ENCODE results near the gene GRM8. TPM values are rescaled to one million over a fixed set of nuclear protein-coding genes. Genes with fewer than 3 reads are reported as not detected.

The GRM8 gene
- total RNA-seq, 1 donor from 2014 or later, result not detected

GRCh38 chr7:127251465-127252376 is 1.0 kb downstream of the GRM8 start:
- intact Hi-C loops (cut with micrococcal nuclease), result loop anchor here (5.0 kb wide), 4 partner anchors 96 to 394 kb away; partner anchors contain the start of gene ZNF800
- no peaks in the 10 kb centered on the region for H3K9me3 Mint-ChIP-seq
- H3K27me3 Mint-ChIP-seq, result peaks cover 76% of the 10 kb centered on the region
- H3K27ac Mint-ChIP-seq, result no peak overlapping the region
- no peaks in the 10 kb centered on the region for H3K36me3 Mint-ChIP-seq (ENCODE audit: low read depth)
- peak; percentile 69 for DNase-seq
- H3K4me1 Mint-ChIP-seq, result peaks cover 7% of the 10 kb centered on the region
- H3K4me3 Mint-ChIP-seq, result peak overlapping the region; percentile 76

GRCh38 chr7:127251036-127251464 is 1.7 kb downstream of the GRM8 start:
- H3K4me1 Mint-ChIP-seq, result peaks cover 7% of the 10 kb centered on the region
- H3K36me3 Mint-ChIP-seq (ENCODE audit: low read depth), result no peaks in the 10 kb centered on the region
- DNase-seq, result no peak
- peaks cover 71% of the 10 kb centered on the region for H3K27me3 Mint-ChIP-seq
- intact Hi-C loops (cut with micrococcal nuclease), result loop anchor here (5.0 kb wide), 4 partner anchors 96 to 394 kb away; partner anchors contain the start of gene ZNF800
- no peaks in the 10 kb centered on the region for H3K9me3 Mint-ChIP-seq
- H3K4me3 Mint-ChIP-seq, result no peak overlapping the region
- H3K27ac Mint-ChIP-seq, result no peak overlapping the region

DNA sequence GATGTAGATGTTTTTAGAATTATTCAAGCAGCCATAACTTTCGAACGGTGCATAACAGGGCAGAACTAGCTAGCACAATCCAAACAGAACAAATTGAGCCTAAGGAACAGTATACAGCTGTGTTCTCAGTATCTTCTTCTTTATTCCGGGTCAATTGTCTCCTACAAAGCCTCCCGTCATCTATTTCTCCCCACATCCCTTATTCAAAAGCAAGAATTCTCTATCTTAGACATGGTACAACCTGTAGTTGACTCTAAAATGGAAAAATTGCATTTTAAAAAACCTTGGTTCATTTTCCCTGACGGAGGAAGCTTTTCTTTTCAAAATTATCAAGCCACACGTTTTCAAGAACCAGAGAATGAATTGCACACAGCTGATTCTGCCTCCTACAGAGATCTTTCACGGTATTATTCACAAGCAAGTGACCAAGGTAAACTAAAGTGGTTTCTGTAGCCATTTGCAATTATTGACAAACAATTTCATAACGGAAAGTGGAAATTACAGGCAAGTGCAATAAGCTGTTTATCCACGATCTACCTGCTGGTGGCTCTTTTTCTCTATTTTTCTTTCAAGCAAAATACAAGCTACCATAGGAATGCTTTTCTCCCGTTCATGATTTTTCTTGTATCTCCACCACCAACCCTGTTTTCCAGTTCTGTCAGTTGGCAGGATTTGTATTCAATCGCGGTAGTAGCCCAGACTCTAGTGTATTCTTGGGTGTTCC is 2.3 kb downstream of the GRM8 start:
- Mint-ChIP-seq H3K27ac (no peak overlapping the region), H3K27me3 (peaks cover 67% of the 10 kb centered on the region), H3K4me1 (peaks cover 10% of the 10 kb centered on the region), H3K9me3 (no peaks in the 10 kb centered on the region), H3K4me3 (no peak overlapping the region), H3K36me3 (ENCODE audit: low read depth) (no peaks in the 10 kb centered on the region)
- DNase-seq, result no peak
- intact Hi-C loops (cut with micrococcal nuclease), result loop anchor here (5.0 kb wide), 4 partner anchors 97 to 393 kb away; partner anchors contain the start of gene ZNF800

DNA sequence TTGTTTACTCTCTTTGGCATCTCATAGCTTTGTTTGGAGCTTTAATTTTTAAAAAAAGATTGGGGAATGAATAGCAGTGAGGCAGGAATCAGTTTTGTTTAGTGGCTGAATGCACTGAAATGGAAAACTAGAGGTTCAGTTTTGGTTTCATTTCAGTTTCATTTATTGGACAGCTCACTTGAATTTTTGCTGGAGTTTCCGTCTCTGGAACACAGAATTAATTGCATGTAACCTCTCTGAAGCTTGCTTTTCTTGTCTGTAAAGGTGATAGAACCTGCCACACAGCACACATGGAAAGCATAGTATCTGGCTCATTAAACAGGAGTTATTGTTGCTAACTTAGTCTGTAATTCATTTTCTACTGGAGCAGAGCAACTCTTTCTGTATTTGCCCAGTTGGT is 7.1 kb downstream of the GRM8 start:
- Mint-ChIP-seq H3K36me3 (ENCODE audit: low read depth) (no peaks in the 10 kb centered on the region), H3K27ac (no peak overlapping the region), H3K4me3 (no peak overlapping the region), H3K9me3 (no peaks in the 10 kb centered on the region), H3K4me1 (peaks cover 4% of the 10 kb centered on the region), H3K27me3 (peaks cover 57% of the 10 kb centered on the region)
- intact Hi-C loops (cut with micrococcal nuclease), result no loop called here
- no peak for DNase-seq

DNA sequence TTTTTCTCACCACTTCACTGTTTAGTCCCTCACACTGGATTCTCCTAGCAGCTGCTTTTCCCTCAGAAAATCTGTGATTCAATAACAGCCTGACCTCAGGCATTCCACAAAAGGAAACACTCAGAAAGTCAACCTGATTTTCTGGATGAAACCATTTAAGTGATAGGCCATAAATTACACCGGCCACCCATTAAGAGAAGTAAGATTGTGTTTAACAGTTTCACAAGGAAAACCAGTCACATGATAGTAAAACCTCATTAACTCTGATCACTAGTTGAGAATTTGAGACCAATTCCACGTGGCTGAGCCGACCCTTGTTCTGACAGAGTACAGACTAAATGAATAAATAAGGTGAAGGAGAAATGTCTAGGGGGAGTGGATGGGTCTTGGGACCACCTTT is 7.7 kb downstream of the GRM8 start:
- intact Hi-C loops (cut with micrococcal nuclease), result no loop called here
- Mint-ChIP-seq H3K4me1 (peaks cover 4% of the 10 kb centered on the region), H3K9me3 (no peaks in the 10 kb centered on the region), H3K27ac (no peak overlapping the region), H3K27me3 (peaks cover 56% of the 10 kb centered on the region), H3K4me3 (no peak overlapping the region), H3K36me3 (ENCODE audit: low read depth) (no peaks in the 10 kb centered on the region)
- DNase-seq, result no peak

DNA sequence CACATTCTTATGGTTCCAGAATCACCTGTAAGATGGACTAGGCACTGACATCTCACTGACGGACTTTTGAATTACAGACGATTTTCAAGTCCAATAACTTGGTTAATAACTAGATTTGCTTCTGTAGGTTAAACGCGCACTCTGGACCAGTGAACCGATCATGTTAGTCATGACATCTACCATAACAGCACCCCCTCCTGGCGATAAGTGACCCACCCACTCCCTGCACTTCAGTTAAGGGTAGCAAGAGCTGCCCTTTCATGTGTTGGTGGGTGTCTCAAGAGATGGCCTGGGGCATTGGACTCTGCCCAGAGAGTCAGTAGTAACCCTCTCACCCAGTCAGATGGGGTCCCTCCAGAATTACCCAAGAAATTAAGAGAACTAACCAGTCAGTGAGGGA is 12.9 kb downstream of the GRM8 start:
- no peak for DNase-seq

DNA sequence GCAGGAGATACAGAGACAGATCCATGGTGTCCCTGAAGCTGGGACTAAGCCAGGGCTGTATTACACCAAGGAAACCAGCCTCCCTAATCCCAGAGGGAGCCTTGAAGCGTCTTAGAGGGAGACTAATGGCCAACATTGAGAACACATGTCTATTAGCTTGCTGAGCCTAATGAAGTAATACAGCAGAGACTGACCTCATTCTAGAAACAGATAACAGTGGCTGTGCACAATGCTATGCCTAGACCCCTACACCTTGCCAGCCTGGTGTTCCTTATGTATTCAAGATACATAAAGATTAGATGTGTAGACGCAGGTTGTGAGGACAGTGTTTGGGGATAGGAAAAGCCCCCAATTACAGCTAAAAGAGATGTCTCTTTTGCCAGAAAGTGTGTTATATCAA is 19.1 kb downstream of the GRM8 start:
- DNase-seq, result no peak
- peaks cover 25% of the 10 kb centered on the region for H3K27me3 Mint-ChIP-seq
- H3K4me3 Mint-ChIP-seq, result no peak overlapping the region
- no peak overlapping the region for H3K27ac Mint-ChIP-seq
- no peaks in the 10 kb centered on the region for H3K4me1 Mint-ChIP-seq
- H3K36me3 Mint-ChIP-seq (ENCODE audit: low read depth), result no peaks in the 10 kb centered on the region
- intact Hi-C loops (cut with micrococcal nuclease), result no loop called here
- H3K9me3 Mint-ChIP-seq, result peaks cover 3% of the 10 kb centered on the region

More for the DNA sequence above, 12.9 kb downstream of the GRM8 start:
- intact Hi-C loops (cut with micrococcal nuclease), result no loop called here
- peaks cover 38% of the 10 kb centered on the region for H3K27me3 Mint-ChIP-seq
- H3K9me3 Mint-ChIP-seq, result peaks cover 3% of the 10 kb centered on the region
- H3K4me1 Mint-ChIP-seq, result no peaks in the 10 kb centered on the region
- no peaks in the 10 kb centered on the region for H3K36me3 Mint-ChIP-seq (ENCODE audit: low read depth)
- H3K27ac Mint-ChIP-seq, result no peak overlapping the region
- no peak overlapping the region for H3K4me3 Mint-ChIP-seq

GRCh38 chr7:127231415-127231814 is 21.3 kb downstream of the GRM8 start:
- Mint-ChIP-seq H3K36me3 (ENCODE audit: low read depth) (no peaks in the 10 kb centered on the region), H3K4me1 (no peaks in the 10 kb centered on the region), H3K27me3 (peaks cover 29% of the 10 kb centered on the region), H3K4me3 (no peak overlapping the region), H3K27ac (no peak overlapping the region), H3K9me3 (no peaks in the 10 kb centered on the region)
- no peak for DNase-seq
- intact Hi-C loops (cut with micrococcal nuclease), result no loop called here

DNA sequence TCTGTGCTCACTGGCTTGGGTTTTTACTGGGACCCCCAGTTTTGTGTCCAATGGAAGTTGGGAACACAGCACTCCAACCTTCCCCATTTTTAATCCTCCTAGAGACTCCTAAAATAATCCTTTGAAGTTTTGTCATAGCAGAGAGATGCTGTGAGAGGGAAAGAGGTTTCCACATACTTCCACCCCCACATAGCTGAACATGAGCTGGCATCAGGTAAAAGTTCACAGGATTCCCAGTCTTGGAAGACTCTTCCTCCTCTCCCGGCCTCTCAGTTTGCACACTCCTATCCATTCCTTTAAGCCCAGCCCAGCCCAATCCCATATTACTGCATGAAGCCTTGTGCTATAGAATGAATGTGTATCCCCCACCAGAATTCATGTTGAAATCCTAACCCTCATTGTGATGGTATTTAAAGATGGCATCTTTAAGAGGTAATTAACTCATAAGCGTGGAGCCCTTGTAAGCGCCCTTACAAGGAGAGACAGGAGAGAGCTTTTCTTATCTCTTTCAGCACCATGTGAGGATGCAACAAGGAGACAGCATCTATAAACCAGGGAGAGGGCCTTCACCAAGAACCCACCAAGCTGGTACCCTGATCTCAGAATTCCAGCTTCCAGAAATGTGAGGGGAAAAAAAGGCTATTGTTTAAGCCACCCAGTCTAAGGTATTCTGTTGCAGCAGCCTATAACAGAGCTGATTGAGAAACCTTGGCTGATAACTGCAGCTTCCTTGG is 22.4 kb downstream of the GRM8 start:
- DNase-seq, result no peak
- H3K27me3 Mint-ChIP-seq, result peaks cover 30% of the 10 kb centered on the region
- H3K27ac Mint-ChIP-seq, result no peak overlapping the region
- H3K4me3 Mint-ChIP-seq, result no peak overlapping the region
- intact Hi-C loops (cut with micrococcal nuclease), result no loop called here
- no peaks in the 10 kb centered on the region for H3K9me3 Mint-ChIP-seq
- H3K4me1 Mint-ChIP-seq, result no peaks in the 10 kb centered on the region
- no peaks in the 10 kb centered on the region for H3K36me3 Mint-ChIP-seq (ENCODE audit: low read depth)

GRCh38 chr7:127226685-127227374 is 25.9 kb downstream of the GRM8 start:
- no peak for DNase-seq
- no peak overlapping the region for H3K4me3 Mint-ChIP-seq
- intact Hi-C loops (cut with micrococcal nuclease), result no loop called here
- no peaks in the 10 kb centered on the region for H3K4me1 Mint-ChIP-seq
- no peaks in the 10 kb centered on the region for H3K9me3 Mint-ChIP-seq
- H3K27ac Mint-ChIP-seq, result no peak overlapping the region
- H3K27me3 Mint-ChIP-seq, result peaks cover 33% of the 10 kb centered on the region
- H3K36me3 Mint-ChIP-seq (ENCODE audit: low read depth), result no peaks in the 10 kb centered on the region

DNA sequence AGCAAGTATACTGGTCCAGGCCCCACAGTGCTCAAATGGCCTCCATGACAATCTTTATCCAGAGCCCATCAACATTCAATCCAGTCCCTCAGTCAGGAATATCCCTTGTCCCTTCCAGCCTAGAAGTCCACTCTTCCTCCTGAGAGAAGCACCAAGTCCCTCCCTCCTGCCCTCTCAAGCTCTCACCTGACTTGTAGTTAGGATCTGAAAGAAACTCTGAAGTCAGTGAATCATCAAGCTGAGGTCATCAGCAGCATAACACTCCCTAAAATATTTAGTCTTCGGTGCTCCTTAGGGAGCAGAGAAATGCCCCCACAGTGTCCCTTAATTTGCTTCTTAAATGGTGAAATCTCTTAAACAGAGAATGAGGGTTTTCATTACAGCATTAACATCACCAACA is 31.0 kb downstream of the GRM8 start:
- peaks cover 19% of the 10 kb centered on the region for H3K27me3 Mint-ChIP-seq
- intact Hi-C loops (cut with micrococcal nuclease), result no loop called here
- no peak overlapping the region for H3K27ac Mint-ChIP-seq
- H3K4me3 Mint-ChIP-seq, result no peak overlapping the region
- no peak for DNase-seq
- H3K36me3 Mint-ChIP-seq (ENCODE audit: low read depth), result no peaks in the 10 kb centered on the region
- H3K9me3 Mint-ChIP-seq, result no peaks in the 10 kb centered on the region
- no peaks in the 10 kb centered on the region for H3K4me1 Mint-ChIP-seq

DNA sequence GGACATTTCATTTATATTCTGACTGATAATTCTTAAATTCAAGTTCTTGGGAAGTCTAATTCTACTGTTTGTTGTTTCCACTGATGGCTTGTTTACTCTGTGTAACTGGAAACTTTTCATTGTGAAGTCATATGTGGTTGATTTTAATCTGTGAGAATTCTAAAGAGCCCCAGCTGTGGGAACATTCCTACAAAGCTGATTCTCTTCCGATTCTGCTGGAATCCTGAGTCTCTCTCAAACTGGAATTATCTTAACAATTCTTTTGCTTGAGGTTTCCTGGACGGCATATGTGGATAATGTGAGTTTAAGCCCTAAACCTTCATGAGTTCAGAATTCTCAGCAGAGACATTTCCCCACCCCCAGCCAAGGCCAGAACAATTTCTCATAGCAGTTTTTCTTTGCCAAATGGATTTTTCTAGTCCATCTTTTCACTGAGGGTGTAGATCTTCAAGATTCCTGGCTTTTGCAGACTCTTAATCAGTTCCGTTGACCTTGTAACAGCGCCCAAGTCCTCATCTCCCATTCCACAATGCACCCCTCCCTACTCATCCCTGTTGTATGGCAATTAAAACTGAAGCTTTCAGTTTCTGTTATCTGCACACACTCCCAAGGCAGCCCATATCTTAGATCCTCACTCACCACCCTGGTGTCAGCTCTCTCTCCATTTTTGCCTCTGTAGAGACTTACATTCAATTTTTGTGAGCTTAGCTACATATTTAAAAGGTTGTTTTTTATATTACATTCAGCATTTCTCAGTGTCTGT is 37.6 kb downstream of the GRM8 start:
- no peaks in the 10 kb centered on the region for H3K9me3 Mint-ChIP-seq
- peaks cover 9% of the 10 kb centered on the region for H3K27me3 Mint-ChIP-seq
- H3K4me3 Mint-ChIP-seq, result no peak overlapping the region
- no peaks in the 10 kb centered on the region for H3K36me3 Mint-ChIP-seq (ENCODE audit: low read depth)
- no peaks in the 10 kb centered on the region for H3K4me1 Mint-ChIP-seq
- DNase-seq, result no peak
- no peak overlapping the region for H3K27ac Mint-ChIP-seq
- intact Hi-C loops (cut with micrococcal nuclease), result no loop called here

DNA sequence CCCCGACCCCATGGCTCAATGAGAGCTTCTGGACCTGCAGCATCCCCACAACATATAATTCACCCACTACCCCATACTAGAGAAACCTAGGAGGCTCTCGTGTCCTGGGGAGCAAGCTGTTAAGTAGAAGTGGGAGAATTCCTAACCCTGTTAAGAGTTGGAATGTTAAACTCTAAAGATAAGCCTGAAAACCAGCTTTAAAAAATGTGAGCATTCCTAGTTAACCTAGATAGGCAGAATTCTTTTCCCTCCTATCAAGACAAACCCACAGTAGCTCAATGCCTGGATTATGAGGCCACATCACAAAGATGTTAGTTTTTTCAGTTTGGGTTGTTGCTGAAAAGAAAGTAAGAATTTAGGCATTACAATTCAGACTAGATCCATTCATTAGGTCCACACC is 42.9 kb downstream of the GRM8 start:
- no peaks in the 10 kb centered on the region for H3K4me1 Mint-ChIP-seq
- intact Hi-C loops (cut with micrococcal nuclease), result no loop called here
- H3K4me3 Mint-ChIP-seq, result no peak overlapping the region

More for the DNA sequence above, 42.9 kb downstream of the GRM8 start:
- DNase-seq, result no peak
- Mint-ChIP-seq H3K9me3 (no peaks in the 10 kb centered on the region), H3K27me3 (peaks cover 3% of the 10 kb centered on the region), H3K27ac (no peak overlapping the region), H3K36me3 (ENCODE audit: low read depth) (no peaks in the 10 kb centered on the region)
